H1 (cell line): ENCODE measurements around the gene KRT4. TPM values are rescaled to one million over a fixed set of nuclear protein-coding genes. Genes with fewer than 3 reads are reported as not detected.

Experiments used
- polyA plus RNA-seq, 7 experiments: library from polyadenylated mRNA; depleted of rRNA in 3 of 7; stranded (reverse) in 5 of 7; unstranded in 2 of 7; fragments of >200 nt in 5 of 7; fragments of 200-250 nt in 2 of 7; gene quantifications; 1 replicate in 5 of 7; 2 replicates in 1 of 7; 4 replicates in 1 of 7; pipeline versions ENCODE4 v1.2.1 to v1.2.3, GENCODE V29; 2011 to 2013; ENCODE audit warnings: missing spikeins in 2 of 7, mixed read lengths in 2 of 7
- total RNA-seq: library from RNA; stranded (reverse); fragmentation: NEBNext Ultra II Directional; extraction: Animal tissue kit (Norgen Biotek cat#: 25700); gene quantifications from 2 replicates; pipeline ENCODE4 v1.2.1, GENCODE V29; 2021
- TF ChIP-seq, protein P1 (sequence below): fragments of 300-600 bp; sonication (generic); IDR thresholded peaks from 2 replicates; pipeline ENCODE4 v1.7.1; 2012; ENCODE audit warnings: low read length, moderate library complexity, mild to moderate bottlenecking, inconsistent platforms; ENCODE audit not compliant: insufficient replicate concordance

Gene KRT4
- total and polyA plus RNA-seq, 2 of the 8 experiments (the other 6 are each of a cell fraction or from before 2014, with no cell fraction given): not detected

DNA sequence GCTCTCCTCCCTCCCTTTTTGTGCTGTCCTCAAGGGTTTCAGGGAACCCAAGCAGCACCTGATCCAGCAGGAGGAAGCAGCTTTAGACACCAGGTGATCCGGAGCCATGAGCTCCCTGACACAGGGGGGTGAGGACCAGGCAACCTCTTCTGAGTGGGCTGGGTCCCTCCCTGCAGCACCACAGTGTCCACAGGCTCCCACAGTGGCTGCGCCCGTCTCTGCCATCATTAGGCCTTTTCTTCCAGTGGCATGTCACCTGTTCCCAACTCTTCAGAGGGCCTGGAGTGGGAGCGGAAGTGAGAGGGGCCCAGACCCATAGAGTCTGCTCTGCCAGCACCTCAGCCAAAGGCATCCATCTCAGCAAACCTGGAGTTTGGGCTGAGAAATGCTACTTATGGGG, 36.4 kb downstream of the KRT4 start (continued):
- TF ChIP-seq, protein P1, sequence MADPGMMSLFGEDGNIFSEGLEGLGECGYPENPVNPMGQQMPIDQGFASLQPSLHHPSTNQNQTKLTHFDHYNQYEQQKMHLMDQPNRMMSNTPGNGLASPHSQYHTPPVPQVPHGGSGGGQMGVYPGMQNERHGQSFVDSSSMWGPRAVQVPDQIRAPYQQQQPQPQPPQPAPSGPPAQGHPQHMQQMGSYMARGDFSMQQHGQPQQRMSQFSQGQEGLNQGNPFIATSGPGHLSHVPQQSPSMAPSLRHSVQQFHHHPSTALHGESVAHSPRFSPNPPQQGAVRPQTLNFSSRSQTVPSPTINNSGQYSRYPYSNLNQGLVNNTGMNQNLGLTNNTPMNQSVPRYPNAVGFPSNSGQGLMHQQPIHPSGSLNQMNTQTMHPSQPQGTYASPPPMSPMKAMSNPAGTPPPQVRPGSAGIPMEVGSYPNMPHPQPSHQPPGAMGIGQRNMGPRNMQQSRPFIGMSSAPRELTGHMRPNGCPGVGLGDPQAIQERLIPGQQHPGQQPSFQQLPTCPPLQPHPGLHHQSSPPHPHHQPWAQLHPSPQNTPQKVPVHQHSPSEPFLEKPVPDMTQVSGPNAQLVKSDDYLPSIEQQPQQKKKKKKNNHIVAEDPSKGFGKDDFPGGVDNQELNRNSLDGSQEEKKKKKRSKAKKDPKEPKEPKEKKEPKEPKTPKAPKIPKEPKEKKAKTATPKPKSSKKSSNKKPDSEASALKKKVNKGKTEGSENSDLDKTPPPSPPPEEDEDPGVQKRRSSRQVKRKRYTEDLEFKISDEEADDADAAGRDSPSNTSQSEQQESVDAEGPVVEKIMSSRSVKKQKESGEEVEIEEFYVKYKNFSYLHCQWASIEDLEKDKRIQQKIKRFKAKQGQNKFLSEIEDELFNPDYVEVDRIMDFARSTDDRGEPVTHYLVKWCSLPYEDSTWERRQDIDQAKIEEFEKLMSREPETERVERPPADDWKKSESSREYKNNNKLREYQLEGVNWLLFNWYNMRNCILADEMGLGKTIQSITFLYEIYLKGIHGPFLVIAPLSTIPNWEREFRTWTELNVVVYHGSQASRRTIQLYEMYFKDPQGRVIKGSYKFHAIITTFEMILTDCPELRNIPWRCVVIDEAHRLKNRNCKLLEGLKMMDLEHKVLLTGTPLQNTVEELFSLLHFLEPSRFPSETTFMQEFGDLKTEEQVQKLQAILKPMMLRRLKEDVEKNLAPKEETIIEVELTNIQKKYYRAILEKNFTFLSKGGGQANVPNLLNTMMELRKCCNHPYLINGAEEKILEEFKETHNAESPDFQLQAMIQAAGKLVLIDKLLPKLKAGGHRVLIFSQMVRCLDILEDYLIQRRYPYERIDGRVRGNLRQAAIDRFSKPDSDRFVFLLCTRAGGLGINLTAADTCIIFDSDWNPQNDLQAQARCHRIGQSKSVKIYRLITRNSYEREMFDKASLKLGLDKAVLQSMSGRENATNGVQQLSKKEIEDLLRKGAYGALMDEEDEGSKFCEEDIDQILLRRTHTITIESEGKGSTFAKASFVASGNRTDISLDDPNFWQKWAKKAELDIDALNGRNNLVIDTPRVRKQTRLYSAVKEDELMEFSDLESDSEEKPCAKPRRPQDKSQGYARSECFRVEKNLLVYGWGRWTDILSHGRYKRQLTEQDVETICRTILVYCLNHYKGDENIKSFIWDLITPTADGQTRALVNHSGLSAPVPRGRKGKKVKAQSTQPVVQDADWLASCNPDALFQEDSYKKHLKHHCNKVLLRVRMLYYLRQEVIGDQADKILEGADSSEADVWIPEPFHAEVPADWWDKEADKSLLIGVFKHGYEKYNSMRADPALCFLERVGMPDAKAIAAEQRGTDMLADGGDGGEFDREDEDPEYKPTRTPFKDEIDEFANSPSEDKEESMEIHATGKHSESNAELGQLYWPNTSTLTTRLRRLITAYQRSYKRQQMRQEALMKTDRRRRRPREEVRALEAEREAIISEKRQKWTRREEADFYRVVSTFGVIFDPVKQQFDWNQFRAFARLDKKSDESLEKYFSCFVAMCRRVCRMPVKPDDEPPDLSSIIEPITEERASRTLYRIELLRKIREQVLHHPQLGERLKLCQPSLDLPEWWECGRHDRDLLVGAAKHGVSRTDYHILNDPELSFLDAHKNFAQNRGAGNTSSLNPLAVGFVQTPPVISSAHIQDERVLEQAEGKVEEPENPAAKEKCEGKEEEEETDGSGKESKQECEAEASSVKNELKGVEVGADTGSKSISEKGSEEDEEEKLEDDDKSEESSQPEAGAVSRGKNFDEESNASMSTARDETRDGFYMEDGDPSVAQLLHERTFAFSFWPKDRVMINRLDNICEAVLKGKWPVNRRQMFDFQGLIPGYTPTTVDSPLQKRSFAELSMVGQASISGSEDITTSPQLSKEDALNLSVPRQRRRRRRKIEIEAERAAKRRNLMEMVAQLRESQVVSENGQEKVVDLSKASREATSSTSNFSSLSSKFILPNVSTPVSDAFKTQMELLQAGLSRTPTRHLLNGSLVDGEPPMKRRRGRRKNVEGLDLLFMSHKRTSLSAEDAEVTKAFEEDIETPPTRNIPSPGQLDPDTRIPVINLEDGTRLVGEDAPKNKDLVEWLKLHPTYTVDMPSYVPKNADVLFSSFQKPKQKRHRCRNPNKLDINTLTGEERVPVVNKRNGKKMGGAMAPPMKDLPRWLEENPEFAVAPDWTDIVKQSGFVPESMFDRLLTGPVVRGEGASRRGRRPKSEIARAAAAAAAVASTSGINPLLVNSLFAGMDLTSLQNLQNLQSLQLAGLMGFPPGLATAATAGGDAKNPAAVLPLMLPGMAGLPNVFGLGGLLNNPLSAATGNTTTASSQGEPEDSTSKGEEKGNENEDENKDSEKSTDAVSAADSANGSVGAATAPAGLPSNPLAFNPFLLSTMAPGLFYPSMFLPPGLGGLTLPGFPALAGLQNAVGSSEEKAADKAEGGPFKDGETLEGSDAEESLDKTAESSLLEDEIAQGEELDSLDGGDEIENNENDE: no peak
